NCI-H524 (cell line): Measurements from ENCODE around the gene SEMA4D.

ENCODE experiments used
- DNase-seq, 2 experiments: peaks; one replicate each; lab custom pipeline; 2025; lab: John Stamatoyannopoulos, UW

SEMA4D gene

DNA sequence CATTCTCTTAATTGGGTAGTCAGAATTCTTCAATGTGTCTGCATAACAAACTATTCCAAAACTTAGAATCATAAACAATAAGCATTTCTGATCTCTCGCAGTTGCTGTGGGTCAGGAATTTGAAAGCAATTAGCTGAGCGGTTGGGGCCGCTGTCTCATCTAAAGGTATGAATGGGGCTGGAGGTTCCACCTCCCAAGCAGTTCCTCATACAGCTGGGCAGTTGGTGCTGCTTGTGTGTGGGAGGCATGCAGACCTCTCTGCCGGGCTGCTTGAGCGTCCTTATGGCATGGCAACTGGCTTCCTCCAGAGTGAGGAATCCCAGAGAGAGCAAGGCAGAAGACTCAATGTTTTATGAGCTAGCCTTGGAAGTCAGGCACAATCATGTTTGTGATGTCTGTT is 30.2 kb upstream of the SEMA4D start:
- no peak for DNase-seq

DNA sequence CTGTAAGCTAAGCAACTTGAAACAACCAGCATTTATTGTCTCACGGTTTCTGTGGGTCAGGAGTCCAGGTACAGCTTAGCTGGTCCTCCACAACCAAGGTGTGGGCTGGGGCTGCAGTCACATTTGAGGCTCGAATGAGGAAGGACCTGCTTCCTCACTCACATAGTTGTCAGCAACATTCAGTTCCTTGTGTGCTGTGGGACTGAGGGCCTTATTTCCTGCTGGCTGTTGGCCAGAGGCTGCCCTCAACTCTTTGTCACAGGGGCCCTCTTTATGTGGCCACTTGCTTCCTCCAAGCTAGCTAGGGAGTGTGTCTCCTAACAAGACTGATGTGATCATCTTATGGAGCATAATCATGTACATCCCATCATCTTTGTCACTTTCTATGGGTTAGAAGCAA is 29.2 kb upstream of the SEMA4D start:
- DNase-seq, result no peak

DNA sequence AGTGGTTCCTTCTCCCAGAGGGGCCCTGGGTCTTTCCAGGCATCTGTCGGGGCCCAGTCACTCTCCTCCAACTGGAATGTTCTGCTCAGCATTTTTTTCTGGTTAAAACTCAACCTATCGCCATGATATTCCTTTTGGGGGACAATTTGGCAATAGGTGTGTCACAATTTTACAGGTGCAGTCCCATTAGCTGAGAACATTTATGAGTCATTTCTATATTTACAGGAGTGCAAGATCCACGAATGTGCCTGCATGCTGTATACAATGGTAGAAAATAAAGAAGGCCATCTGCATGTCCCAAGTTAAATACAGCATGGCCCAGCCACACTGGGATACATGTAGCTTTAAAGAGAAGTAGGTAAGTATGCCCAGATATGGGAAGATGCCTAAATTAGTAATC is 28.8 kb upstream of the SEMA4D start:
- DNase-seq, result no peak

DNA sequence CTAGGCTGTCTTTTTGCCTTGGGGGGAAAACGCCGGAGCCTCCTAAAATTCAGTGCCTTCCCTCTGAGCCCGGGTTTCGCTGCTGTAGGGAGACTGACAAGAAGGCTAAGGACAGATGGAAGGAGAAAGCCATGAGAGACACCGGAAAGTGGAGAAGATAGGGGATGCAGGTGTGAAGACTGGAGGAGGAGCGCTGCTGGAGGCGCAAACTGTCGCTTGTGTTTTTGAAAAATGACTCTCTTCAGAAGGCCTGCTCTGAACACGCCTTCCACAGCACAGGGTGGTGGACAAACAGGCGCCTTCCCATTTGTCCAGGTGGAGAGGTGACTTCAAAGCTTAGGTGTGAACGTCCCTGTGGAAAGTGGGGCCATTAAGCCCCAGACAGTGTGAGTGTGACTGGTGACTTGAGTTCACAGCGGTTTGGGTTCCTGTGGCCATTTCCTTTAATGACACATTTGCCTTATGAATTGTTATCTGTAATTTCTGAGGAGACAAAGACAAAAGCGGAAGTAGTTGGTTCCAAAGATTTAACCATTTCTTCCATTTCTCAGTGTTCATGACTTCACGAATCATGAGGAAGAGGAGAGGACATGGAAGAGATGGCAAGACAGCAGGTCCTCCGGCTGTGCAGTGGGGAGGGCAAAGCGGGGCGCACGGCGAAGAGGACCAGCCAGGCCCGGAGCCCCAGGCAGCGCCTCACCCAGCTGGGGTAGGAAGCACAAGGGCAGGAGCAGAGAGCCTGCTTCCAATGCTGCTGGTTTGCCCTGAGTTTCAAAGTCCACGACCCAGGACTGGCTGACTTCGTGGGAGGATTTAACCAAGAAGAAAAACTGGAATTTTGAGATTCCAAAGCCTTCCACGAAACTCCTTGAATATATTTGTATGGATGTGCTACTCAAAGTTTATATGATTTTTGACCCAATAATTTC is 27.8 kb upstream of the SEMA4D start:
- no peak for DNase-seq

DNA sequence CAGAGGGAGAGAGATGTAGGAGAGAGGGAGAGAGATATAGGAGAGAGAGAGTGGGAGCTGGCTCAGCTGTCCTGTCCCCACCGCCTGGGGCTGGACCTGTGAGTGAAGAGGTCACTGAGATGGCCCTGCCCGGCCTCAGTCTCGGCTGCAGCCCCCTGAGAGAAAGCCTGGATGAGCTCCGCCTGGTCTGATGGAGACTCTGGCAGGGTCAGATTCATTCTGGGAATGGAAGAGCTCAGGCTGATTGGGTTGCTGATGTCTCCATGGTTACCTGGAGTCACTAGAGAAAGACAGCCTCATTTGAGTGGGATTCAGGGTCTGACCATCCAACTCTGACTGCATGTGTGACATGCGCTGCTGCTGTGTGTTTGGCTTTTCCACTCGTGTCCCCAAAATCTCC is 27.1 kb upstream of the SEMA4D start:
- DNase-seq, result no peak

DNA sequence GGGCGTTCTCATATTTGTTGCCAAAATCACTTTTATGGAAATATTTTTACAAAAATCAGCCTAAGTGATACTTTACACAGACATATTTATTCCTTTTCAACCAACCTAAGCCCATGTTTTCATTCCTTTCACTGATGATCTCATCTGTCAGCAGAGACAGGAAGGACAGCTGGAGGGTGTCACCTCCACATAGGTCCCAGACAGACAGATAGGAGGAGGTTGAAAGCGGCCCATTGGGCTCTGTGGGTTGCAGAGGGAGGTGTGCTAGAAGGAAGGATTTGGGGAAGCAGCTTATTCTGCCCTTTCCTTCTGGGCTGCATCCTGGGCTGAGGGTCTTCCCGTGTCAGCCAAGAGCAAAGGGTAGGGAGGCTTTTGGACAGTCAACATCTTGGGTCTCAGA is 26.0 kb upstream of the SEMA4D start:
- DNase-seq, result no peak

DNA sequence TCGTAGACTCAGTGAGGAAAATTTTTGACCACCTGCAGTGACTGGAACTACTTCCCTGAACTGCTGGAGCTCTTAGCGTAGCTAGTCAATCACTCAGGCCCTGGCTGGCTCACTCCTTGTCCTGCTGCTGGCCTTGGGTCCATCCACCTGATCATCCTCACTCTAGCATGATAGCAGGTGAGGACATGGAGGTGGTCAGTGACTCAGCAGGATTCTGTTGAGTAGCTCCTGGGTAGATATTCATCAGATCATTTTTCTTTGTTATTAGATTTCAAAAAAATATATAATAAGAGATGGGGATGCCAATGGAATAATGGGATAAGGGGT is 25.0 kb upstream of the SEMA4D start:
- DNase-seq, result no peak

DNA sequence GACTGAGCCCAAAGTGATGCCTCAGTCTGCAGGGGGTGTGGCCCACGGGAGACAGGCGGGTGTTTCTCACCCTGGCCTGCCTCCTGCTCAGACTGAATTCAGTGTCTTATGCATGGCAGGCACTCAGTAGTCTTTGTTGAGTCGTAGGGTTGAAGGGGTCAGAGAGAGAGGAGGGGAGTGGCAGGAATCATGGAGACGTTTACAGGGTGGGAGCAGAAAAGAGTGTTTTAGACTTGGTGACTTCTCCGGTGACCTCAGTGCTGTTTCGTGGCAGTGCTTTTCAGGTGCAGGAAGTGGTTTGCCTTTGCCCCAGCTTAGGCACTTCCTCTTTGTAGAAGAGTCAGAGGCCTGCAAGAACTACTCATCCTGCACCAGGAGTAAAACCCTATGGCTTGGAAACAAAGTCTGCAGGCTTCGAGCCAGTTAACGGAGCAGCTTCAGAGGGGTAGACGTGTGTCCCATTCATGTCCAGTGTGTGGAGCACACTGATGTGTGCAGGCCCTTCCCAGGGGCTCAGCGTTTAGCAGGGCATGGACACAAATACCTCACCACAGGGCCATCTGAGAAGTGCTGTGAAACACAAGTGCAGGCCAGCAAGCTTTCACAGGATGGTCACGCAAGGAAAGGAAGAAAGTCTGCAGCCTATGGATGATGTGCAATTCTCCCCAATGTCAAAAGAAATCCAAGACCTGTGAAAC is 24.5 kb upstream of the SEMA4D start:
- no peak for DNase-seq

DNA sequence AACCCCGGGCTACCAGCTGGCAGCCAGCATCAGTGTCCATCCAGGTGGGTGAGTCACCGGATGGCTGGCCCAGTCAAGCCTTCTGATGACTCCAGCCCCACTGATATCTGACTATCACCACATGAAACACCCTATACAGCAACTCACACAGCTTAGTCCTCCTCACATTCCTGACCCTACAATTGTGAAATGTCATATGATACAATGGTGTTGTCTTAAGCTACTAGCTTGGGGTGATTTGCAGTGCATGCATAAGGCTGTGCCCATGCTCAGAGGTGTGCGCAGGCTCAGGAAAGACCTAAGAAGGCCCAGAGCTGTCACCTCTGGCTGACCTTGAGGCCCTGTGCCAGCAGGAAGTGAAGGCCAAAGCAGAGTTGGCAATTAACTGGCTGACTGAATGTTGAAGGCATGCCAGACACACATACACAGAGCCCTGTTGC is 21.5 kb upstream of the SEMA4D start:
- DNase-seq, result no peak

DNA sequence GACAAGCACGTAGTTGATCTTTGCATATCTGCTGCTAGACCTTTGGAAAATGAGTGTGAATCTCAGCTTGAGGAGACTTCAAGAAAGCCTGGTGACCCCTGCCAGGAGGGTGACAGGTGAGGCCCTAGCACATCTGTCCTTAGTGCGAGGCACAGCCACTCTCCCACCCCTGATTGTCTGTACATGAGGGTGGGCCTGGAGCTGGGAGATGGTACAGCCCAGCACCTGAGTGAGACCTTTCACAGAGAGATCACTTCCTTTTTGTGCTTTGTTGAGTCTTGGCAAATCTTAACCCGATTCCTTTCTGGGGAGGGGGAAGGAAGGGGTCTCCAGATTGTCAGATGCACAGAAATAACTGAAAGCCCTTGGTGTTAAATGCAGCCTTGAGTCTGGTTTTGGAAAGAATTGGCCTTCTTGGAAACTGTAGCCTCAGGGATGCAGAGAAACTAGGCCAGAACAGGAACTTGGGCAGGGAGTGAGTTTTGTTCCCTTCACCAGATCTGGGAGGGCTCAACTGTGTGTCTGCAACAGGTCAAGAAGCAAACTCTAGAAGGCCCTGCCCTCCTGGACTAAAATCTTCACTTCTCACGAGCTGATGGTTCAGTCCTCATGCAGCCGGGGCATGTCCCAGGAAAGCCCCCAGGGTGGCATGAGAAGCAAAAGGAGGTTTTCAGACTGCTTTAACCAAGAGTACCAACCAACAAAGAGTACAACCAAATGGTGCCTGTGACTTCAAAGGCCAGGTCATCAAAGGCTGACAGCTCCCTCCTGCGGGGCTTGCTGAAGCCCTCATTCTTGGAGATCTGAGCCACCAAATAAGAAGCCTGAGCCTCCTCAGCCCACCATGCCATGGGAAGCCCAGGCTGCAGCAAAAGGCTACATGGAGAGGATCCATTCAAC is 20.8 kb upstream of the SEMA4D start:
- DNase-seq, result no peak

DNA sequence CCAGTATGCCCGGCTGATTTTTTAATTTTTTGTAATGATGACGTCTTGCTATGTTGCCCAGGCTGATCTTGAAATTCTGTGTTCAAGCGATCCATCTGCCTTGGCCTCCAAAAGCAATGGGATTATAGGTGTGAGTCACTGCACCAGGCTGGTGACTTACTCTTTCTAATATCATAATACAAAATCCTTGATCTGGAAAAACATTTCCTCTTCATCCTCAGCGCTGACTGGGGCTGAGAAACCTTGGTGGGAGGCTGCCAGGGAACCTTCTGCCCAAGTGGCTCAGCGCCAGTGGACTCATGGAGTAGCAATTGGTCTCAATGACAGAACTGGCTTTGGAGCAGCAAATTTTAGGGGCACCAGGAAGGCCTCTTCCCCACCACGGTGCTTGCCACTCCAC is 17.5 kb upstream of the SEMA4D start:
- peak in 1 of 2 experiments; percentile 5 for DNase-seq

DNA sequence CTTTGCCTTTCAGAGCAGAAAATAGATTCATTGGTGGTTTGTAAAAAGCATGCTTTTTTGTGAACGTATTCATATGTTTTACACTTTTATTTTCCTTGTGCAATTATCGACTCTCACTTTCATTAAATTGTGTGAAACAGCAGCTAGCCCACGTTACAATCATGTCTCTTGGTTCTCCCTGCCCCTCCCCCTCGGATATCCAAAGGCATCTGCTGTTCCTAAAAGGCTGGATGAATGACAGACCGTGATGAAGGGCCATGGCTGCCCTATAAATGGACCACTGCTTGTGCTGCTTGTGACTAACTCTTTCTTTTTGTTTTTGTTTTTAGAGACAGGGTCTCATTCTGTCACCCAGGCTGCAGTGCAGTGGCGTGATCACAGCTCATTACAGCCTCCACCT is 17.0 kb upstream of the SEMA4D start:
- no peak for DNase-seq

DNA sequence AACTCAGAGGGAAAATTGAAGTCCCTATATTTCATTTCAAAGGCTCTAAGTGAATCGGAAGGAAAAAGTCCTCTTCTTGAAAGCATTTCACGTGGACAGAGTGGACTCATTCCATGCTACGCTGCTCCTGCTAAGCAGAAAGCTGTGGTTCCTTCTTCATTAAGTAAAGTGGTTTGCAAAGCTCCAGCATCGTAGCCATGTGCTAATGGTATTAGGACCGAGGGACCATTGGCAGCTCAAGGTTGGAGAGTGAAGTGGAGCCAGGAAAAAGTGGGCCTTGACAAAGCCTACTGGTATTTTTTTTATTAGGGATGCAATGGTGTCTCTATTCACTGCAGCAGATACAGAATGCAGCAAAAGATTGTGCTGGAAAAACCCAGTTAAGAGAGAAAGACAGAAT is 16.4 kb upstream of the SEMA4D start:
- peak; percentile 1 to 39 for DNase-seq

DNA sequence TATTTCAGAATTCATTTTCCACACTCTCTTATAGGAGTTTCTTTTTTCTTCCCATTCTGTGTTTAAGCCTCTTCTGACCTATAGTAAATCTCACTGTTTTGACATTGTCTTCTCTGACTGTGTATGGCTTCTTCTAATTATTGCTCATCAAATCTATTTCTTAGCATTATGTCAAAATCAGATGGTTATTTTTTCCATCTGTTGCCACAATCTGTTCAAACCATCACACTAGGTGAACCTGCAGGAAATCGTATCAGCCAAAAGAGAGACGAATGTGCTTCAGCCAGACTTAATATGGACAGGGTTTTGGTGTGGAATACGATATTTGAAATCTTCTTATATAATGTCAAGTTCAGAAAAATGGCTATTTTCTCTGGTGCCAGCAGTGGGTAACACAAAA is 15.9 kb upstream of the SEMA4D start:
- DNase-seq, result peak; percentile 1 to 75

DNA sequence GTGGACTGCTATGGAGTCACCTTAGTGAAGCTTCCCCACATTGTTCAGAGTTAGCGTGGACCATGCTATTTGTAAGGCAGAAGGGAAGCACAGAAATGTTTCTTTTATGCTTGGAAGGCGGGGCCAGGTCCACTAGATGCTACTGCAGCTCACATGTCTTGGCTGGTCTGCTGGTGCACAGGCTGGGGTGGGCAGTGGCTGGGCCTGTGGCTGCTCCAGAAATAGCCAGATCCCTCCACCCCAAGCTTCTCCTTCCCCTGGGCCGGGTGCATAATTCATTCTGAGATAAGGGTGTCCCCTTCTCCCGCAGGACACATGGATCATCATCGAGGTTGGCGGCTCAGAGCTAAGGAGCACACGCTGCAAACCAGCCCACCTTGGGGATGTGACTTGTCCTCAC is 14.5 kb upstream of the SEMA4D start:
- DNase-seq, result no peak

DNA sequence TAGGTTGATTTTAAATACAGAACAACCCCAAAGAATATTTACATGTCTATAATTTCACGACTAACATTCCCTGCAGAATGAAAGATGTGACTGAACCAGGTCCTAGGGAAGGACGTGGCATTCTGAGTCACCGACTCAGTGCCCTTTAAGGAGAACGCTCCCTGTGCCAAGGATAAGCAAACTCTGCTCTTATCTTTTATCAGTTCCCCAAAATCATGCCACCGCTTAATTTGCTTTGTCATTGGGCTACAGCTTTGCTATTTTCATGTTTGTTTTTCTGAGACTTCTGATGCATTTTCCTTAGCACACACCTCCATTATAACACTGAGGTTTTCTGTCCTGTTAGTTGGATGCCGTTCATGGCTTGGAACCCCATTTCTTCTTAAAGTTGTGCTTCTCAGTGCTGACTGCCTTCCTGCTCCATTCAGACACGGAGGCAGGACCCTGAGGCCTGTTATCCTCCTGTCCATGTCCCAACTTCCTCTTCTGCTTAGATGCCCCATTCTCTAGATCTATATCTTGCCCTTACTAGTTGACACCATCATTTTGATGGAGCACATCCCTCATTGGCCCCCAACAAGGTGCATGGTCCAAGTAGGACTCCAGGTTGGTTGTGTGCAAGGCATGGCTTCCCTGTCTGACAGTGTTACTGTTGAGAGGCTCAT is 11.2 kb upstream of the SEMA4D start:
- no peak for DNase-seq

DNA sequence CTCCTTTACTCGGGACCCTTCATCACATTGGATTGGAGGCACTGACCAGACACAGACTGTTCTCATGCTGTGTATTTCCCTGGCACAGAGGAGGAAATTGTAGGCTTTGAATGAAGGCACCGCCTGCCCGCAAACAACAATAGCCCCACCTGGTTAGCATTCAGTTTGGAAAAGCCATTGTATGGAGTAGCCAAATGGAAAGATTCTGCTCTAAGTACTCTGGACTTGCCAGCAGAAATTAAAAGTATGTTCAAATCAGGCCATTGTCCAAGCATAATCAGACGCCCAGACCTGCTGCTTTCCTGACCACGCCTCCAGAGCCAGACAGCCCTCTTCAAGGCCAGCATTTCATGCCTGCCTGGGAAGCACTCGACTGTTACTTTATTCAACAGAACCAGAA is 8.0 kb upstream of the SEMA4D start:
- no peak for DNase-seq

DNA sequence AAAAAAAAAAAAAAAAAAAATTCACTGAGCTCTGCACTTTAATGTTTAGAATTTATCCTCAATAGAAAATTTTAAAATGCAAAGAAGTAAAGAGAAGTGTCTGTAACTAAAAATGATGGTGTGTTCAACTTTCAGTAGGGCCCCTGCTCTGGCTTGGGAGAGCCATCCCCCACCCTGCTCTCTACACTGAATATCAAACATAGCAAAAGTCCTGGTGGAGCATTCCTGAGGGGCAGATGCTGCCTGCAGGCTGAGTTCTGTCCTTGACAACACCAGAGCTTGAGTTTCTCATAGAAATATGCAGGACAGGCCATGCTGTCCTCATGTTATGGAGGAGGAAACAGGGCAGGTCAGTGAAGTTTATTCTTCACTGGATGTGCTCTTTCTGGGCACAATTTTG is 7.1 kb upstream of the SEMA4D start:
- no peak for DNase-seq

DNA sequence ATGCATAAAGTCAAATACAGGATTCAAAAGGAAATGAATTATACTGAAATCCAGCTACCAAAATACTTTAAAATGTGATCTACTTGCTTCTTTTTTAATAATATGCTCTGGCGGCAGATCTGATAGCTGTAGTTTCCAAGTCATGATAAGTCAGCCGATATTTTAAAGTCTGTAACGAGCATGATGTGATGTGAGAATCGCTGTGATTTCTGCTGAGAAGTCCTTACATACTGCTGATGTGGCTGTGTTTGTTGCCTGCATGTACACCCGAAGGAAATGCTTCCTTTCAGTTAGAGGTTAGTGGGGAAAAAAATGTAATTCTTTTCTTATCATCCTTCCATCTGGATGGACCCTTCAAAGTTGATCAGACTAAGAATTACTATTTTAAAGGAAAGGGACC is 4.8 kb upstream of the SEMA4D start:
- DNase-seq, result no peak

DNA sequence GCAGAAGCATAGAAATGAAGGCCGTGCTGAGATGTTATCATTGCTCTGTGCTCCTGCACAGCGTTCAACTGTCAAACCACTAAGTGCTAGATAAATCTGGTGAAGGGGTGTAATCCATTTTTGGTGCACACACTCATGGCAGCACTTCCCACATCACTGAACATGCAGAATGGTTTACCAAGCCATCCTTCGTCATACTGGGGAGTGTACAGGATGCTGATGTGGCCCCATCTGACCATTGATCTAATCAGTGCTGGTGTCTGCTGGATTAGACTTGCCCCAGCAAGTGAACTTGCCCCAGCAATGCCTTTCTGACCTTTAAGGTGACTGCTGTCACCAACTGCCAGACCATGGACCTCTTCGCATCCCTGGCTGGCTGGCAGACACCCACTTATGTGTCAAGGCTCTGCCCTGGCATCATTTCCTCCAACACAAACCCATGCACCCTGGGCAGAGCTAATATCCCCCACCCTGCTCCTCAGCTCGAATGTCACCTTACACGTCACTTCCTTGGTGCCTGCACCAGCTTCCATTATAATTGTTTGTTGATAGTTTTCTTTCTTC is 4.2 kb upstream of the SEMA4D start:
- DNase-seq, result no peak

DNA sequence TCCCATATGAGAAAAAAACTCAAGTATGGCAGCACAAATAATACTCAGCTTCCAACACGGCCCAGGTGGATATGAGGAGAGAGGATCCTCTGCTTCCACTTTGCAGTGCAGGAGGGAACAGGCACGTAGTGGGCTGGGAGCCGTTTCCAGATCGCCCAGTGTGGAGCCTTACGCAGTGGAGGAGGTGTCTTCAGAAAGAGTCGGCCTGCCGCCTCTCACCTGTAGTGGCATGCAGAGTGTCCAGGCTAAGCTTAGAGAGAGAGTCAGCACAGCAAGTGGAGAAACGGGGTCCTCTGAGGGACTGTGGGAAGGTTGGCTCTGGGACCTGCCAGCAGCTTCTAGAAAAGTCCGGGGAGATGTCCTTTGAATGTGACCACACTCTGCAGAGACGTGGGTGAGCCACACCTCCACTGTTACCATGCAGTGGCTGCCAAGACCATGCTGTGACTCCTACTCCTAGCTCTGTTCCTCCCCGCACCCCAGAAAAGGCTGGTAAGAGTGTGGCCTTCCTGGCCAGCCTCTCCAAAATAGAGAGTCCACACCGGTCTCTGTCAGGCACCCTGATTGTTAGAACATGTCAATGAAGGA is 3.5 kb upstream of the SEMA4D start:
- DNase-seq, result no peak
